ENCODE results near the gene FAM186B. TPM values are rescaled to one million over a fixed set of nuclear protein-coding genes. Genes with fewer than 3 reads are reported as not detected.
A peak's percentile ranks its signal among the peaks of the same experiment; 100 is the strongest.

Gene FAM186B
- total and polyA plus RNA-seq, 2 of the 13 experiments (the other 11 are each of a cell fraction or from before 2014, with no cell fraction given): 0.07 to 0.20 TPM

GRCh38 chr12:49567611-49568441 is 37.6 kb downstream of the FAM186B start, which contains the start of gene MCRS1 (continued):
- peak; percentile 67; the same call in 1 of the 2 replicates for TF ChIP-seq FOXK1 (CRISPR knock-in tag; IDR thresholded peaks at IDR 0.05; ENCODE audit: borderline replicate concordance, low read depth)
- TF ChIP-seq ZNF101 (CRISPR knock-in tag; IDR thresholded peaks at IDR 0.05; ENCODE audit: borderline replicate concordance, low read depth): no peak
- no peak for TF ChIP-seq SMARCE1 (IDR thresholded peaks at IDR 0.05; ENCODE audit: borderline replicate concordance)
- no peak for TF ChIP-seq JDP2 (CRISPR knock-in tag; IDR thresholded peaks at IDR 0.05; ENCODE audit: borderline replicate concordance)
- TF ChIP-seq POLR2A (IDR thresholded peaks at IDR 0.05; ENCODE audit: insufficient read depth in 1 of 2, low read depth in 2 of 2, low read length in 2 of 2): peak; percentile 70 to 96
- 0 out of 2 replicates have a peak, but pooled peaks have one; percentile 6 for TF ChIP-seq BCL6 (CRISPR knock-in tag; IDR thresholded peaks at IDR 0.05)
- no peak for TF ChIP-seq ZNF274 (CRISPR knock-in tag; IDR thresholded peaks at IDR 0.05)
- TF ChIP-seq BATF2 (CRISPR knock-in tag; IDR thresholded peaks at IDR 0.05): no peak
- no peak for TF ChIP-seq ZMYM3 (CRISPR knock-in tag; IDR thresholded peaks at IDR 0.05)
- no peak for TF ChIP-seq ZNF577 (CRISPR knock-in tag; IDR thresholded peaks at IDR 0.05; ENCODE audit: borderline replicate concordance, low read depth)
- no peak for TF ChIP-seq ZSCAN25 (CRISPR knock-in tag; IDR thresholded peaks at IDR 0.05)
- TF ChIP-seq GATA4 (IDR thresholded peaks at IDR 0.05; ENCODE audit: borderline replicate concordance, low read depth): no peak
- TF ChIP-seq ZNF746 (CRISPR knock-in tag; IDR thresholded peaks at IDR 0.05): 0 out of 2 replicates have a peak, but pooled peaks have one; percentile 62
- TF ChIP-seq ZNF580 (CRISPR knock-in tag; IDR thresholded peaks at IDR 0.05; ENCODE audit: borderline replicate concordance, low read depth): no peak
- no peak for TF ChIP-seq CENPX (CRISPR knock-in tag; IDR thresholded peaks at IDR 0.05)
- TF ChIP-seq ZNF770 (CRISPR knock-in tag; IDR thresholded peaks at IDR 0.05): no peak
- no peak for TF ChIP-seq ZSCAN20 (CRISPR knock-in tag; IDR thresholded peaks at IDR 0.05; ENCODE audit: borderline replicate concordance)
- no peak for TF ChIP-seq AFF4 (CRISPR knock-in tag; IDR thresholded peaks at IDR 0.05)
- no peak for TF ChIP-seq USF2 (IDR thresholded peaks at IDR 0.05; ENCODE audit: low read depth, low read length)
- no peak; the same call in 1 of the 2 replicates for TF ChIP-seq USF2 (CRISPR knock-in tag; IDR thresholded peaks at IDR 0.05; ENCODE audit: borderline replicate concordance)
- no peak for TF ChIP-seq CC2D1A (CRISPR knock-in tag; IDR thresholded peaks at IDR 0.05)
